Activated CD4-positive, alpha-beta T cell treated with anti-CD3 and anti-CD28 coated beads, Interleukin-2, amount 50 U/mL, for 16 hours (primary cell): ENCODE measurements around the gene ARRB2.

ENCODE experiments used
- DNase-seq: peaks from one replicate; pipeline ENCODE4 v3.0.0-alpha.2; 2020

The ARRB2 gene

GRCh38 chr17:4766723-4767122, 56.3 kb downstream of the ARRB2 start:
- no peak for DNase-seq

GRCh38 chr17:4768298-4768697, 57.9 kb downstream of the ARRB2 start:
- no peak for DNase-seq

- no peak for DNase-seq
Observed at GRCh38 chr17:4769628-4770027, 59.2 kb downstream of the ARRB2 start.
